ENCODE results near the gene RREB1. TPM values are rescaled to one million over a fixed set of nuclear protein-coding genes. Genes with fewer than 3 reads are reported as not detected.

Gene RREB1
- total and polyA plus RNA-seq, 2 donors (not counting 3 experiments of a cell fraction or from before 2014, with no cell fraction given) = 3.7 to 33.0 TPM

DNA sequence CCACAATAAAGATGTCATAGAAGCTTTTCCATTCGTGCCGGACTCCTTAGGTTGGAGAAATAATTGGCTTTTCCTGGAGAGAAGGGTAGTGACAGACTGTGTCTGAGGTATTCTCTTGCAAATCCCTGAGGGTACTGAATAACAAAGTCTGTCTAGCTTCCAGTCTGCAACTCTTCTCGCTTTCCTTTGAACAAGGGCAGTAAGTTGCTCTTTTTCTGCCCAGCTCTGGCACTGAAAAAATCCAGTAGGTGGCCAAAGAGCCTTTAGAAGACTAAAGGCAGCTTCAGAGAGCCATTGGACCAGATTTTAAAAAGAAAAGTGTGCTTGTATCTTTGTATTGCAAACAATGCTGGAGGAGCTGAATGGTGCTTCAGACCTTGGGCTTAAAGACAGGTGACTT lies 20.7 kb upstream of the RREB1 start:
- Histone ChIP-seq H3K36me3 (ENCODE audit: control insufficient read depth in 2 of 2, extremely low read depth in 1 of 2, insufficient read depth in 2 of 2, low read length in 2 of 2) (no peaks in the 10 kb centered on the region), H3K4me1 (ENCODE audit: control insufficient read depth, extremely low read depth, insufficient read depth, low read length) (peaks cover 8% of the 10 kb centered on the region), H3K4me3 (replicated peaks in 1 of 3; ENCODE audit: insufficient read depth in 1 of 3, low read depth in 1 of 3, low read length in 3 of 3) (peak overlapping the region; percentile 27 to 90 (median 85)), H3K79me2 (ENCODE audit: control insufficient read depth, insufficient read depth, low read length) (no peaks in the 10 kb centered on the region), H3K9ac (replicated peaks; ENCODE audit: extremely low read depth, insufficient read depth, low read length) (peak overlapping the region; percentile 70), H3K27me3 (ENCODE audit: control insufficient read depth in 2 of 2, insufficient read depth in 2 of 2, low read length in 2 of 2) (no peaks in the 10 kb centered on the region), H4K20me1 (replicated peaks; ENCODE audit: control insufficient read depth, extremely low read depth, insufficient read depth, low read length) (no peaks in the 10 kb centered on the region), H2AFZ (ENCODE audit: low read depth, low read length) (peak overlapping the region; percentile 88), H3K9me3 (replicated peaks; ENCODE audit: control insufficient read depth, insufficient read depth, low read length) (no peaks in the 10 kb centered on the region), H3K9me1 (replicated peaks; ENCODE audit: control insufficient read depth, extremely low read depth, insufficient read depth, low read length) (no peaks in the 10 kb centered on the region), H3K4me2 (ENCODE audit: insufficient read depth, low read length) (peak overlapping the region; percentile 98), H3K27ac (ENCODE audit: insufficient read depth, low read depth, low read length) (no peak overlapping the region)
- CTCF ChIA-PET = interaction anchor here (0.7 to 2.6 kb wide), 15 partner anchors 9 to 390 kb away, joined by 3 to 9 read pairs (median 4); partner anchors contain the start of gene RREB1
- intact Hi-C loops (cut with micrococcal nuclease) (loop anchor here (1.0 kb wide), 1 partner anchor 20 kb away; the partner anchor contains the start of gene RREB1), dilution Hi-C loops (cut with MboI; ENCODE audit: extremely low pct_ligation_motif_present, low sequenced_read_pairs) (no loop called here)
- no peak for TF ChIP-seq POLR2A (IDR thresholded peaks at IDR 0.05; ENCODE audit: low read depth, low read length)
- TF ChIP-seq, protein P1, sequence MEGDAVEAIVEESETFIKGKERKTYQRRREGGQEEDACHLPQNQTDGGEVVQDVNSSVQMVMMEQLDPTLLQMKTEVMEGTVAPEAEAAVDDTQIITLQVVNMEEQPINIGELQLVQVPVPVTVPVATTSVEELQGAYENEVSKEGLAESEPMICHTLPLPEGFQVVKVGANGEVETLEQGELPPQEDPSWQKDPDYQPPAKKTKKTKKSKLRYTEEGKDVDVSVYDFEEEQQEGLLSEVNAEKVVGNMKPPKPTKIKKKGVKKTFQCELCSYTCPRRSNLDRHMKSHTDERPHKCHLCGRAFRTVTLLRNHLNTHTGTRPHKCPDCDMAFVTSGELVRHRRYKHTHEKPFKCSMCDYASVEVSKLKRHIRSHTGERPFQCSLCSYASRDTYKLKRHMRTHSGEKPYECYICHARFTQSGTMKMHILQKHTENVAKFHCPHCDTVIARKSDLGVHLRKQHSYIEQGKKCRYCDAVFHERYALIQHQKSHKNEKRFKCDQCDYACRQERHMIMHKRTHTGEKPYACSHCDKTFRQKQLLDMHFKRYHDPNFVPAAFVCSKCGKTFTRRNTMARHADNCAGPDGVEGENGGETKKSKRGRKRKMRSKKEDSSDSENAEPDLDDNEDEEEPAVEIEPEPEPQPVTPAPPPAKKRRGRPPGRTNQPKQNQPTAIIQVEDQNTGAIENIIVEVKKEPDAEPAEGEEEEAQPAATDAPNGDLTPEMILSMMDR (IDR thresholded peaks at IDR 0.05; ENCODE audit: extremely low read depth in 1 of 2, insufficient read depth in 1 of 2, low read depth in 1 of 2, low read length in 2 of 2) = peak in 1 of 2 donors; percentile 8
- DNase-seq (ENCODE audit: low read depth, low spot score) = peak; percentile 54
- FAIRE-seq = peak; percentile 81
- POLR2A ChIA-PET = no interaction called here
- no TSS peak for BruUV-seq (replicated peaks)

DNA sequence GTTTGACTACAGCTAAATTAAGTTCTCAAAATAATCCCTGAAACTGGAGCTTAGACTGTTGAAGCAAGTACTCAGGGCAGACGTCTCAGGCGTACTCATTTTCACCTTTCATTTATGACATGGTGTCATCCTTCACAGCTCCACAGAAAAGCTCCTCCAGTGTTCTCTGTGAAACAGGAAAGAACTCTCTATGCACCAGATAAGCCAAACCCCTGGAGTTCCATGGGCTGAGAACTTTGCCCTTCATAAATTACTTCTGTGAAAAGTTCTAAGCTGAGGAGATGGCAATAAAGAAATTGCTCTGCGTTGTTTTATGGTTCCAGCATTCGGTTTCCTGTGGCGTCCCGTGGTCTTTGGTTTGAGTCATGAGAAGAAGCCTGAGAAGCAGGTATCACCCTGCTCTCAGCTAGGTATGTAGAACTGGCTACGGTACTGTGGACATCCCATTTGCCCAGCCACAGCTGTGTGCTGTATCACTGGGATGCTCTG lies 20.2 kb upstream of the RREB1 start:
- peaks cover 8% of the 10 kb centered on the region for H3K4me1 ChIP-seq (ENCODE audit: control insufficient read depth, extremely low read depth, insufficient read depth, low read length)
- intact Hi-C loops (cut with micrococcal nuclease) (loop anchor here (1.0 kb wide), 1 partner anchor 20 kb away; the partner anchor contains the start of gene RREB1), dilution Hi-C loops (cut with MboI; ENCODE audit: extremely low pct_ligation_motif_present, low sequenced_read_pairs) (no loop called here)
- no peak for TF ChIP-seq JUN (IDR thresholded peaks at IDR 0.05; ENCODE audit: borderline replicate concordance, insufficient read depth, insufficient read length, low read depth)
- TF ChIP-seq POLR2A (IDR thresholded peaks at IDR 0.05; ENCODE audit: low read depth, low read length) = no peak
- TF ChIP-seq, protein P1 (IDR thresholded peaks at IDR 0.05; ENCODE audit: extremely low read depth in 1 of 2, insufficient read depth in 1 of 2, low read depth in 1 of 2, low read length in 2 of 2) = no peak
- TF ChIP-seq MAX (IDR thresholded peaks at IDR 0.05; ENCODE audit: insufficient read depth, insufficient read length) = no peak
- H3K36me3 ChIP-seq (ENCODE audit: control insufficient read depth in 2 of 2, extremely low read depth in 1 of 2, insufficient read depth in 2 of 2, low read length in 2 of 2) = no peaks in the 10 kb centered on the region
- ChIA-PET CTCF (interaction anchor here (0.7 to 2.6 kb wide), 9 partner anchors 8 to 391 kb away, joined by 3 to 9 read pairs (median 6); partner anchors contain the start of gene RREB1), POLR2A (no interaction called here)
- H2AFZ ChIP-seq (ENCODE audit: low read depth, low read length) = peak overlapping the region; percentile 88
- H3K9ac ChIP-seq (replicated peaks; ENCODE audit: extremely low read depth, insufficient read depth, low read length) = no peak overlapping the region
- H3K9me1 ChIP-seq (replicated peaks; ENCODE audit: control insufficient read depth, extremely low read depth, insufficient read depth, low read length) = no peaks in the 10 kb centered on the region
- no TSS peak for BruUV-seq (replicated peaks)
- FAIRE-seq (peak; percentile 18), DNase-seq (ENCODE audit: low read depth, low spot score) (no peak)
- no peaks in the 10 kb centered on the region for H3K27me3 ChIP-seq (ENCODE audit: control insufficient read depth in 2 of 2, insufficient read depth in 2 of 2, low read length in 2 of 2)
- no peaks in the 10 kb centered on the region for H4K20me1 ChIP-seq (replicated peaks; ENCODE audit: control insufficient read depth, extremely low read depth, insufficient read depth, low read length)
- no peak overlapping the region for H3K4me3 ChIP-seq (replicated peaks in 1 of 3; ENCODE audit: insufficient read depth in 1 of 3, low read depth in 1 of 3, low read length in 3 of 3)
- H3K9me3 ChIP-seq (replicated peaks; ENCODE audit: control insufficient read depth, insufficient read depth, low read length) = no peaks in the 10 kb centered on the region
- no peak overlapping the region for H3K27ac ChIP-seq (ENCODE audit: insufficient read depth, low read depth, low read length)
- peak overlapping the region; percentile 98 for H3K4me2 ChIP-seq (ENCODE audit: insufficient read depth, low read length)
- H3K79me2 ChIP-seq (ENCODE audit: control insufficient read depth, insufficient read depth, low read length) = no peaks in the 10 kb centered on the region

Data from endothelial cell of umbilical vein (primary cell).